Nephron progenitor cell (in vitro differentiated cells): Measurements from ENCODE around the gene ITPR1.

Experiments
- DNase-seq: peaks from one replicate; pipeline ENCODE4 v3.0.0; 2021
- H3K27ac Mint-ChIP-seq: 2 replicates; pipeline ENCODE4 v1.8.0; 2021; ENCODE audit warnings: mild to moderate bottlenecking, moderate library complexity, mixed read lengths
- H3K27me3 Mint-ChIP-seq: 2 replicates; pipeline ENCODE4 v1.8.0; 2021; ENCODE audit warnings: mild to moderate bottlenecking, low read depth, mixed read lengths; ENCODE audit not compliant: poor library complexity
- H3K36me3 Mint-ChIP-seq: 2 replicates; pipeline ENCODE4 v1.8.0; 2021; ENCODE audit warnings: low read depth, mixed read lengths
- H3K4me1 Mint-ChIP-seq: 2 replicates; pipeline ENCODE4 v1.8.0; 2021; ENCODE audit warnings: mixed read lengths
- H3K4me3 Mint-ChIP-seq: 2 replicates; pipeline ENCODE4 v1.8.0; 2021; ENCODE audit warnings: mild to moderate bottlenecking, moderate library complexity, mixed read lengths
- H3K9me3 Mint-ChIP-seq: 2 replicates; pipeline ENCODE4 v1.8.0; 2021; ENCODE audit warnings: mild to moderate bottlenecking, moderate library complexity, mixed read lengths
- TF ChIP-seq, protein P1 (sequence below): fragments of 200-600 bp; sonication (generic); IDR thresholded peaks from 2 replicates; pipeline ENCODE4 v1.5.0; 2021; ENCODE audit warnings: antibody characterized with exemption

Gene ITPR1

DNA sequence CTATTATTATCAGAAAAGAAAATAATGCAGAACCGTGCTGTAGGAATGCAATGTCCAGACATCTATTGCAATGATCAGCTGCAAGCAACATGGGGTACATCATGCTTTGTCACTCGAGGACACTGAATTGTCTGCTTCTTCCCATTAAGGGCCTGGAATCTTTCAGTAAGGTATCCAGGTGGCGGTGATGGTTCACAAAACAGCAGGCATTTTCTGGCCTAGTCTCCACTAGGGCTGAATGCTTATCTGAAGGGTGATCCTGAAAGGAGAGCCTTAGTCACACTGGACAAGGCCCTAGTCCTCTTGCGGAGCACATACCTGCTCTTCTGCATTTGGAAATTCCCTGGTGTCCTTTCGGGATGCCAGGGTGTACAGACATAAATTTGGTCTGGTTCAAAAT lies 21.2 kb downstream of the ITPR1 start:
- H3K4me3 Mint-ChIP-seq: no peak overlapping the region
- peaks cover 99% of the 10 kb centered on the region for H3K4me1 Mint-ChIP-seq
- no peaks in the 10 kb centered on the region for H3K27me3 Mint-ChIP-seq
- peaks cover 39% of the 10 kb centered on the region for H3K36me3 Mint-ChIP-seq
- DNase-seq: no peak
- TF ChIP-seq, protein P1, sequence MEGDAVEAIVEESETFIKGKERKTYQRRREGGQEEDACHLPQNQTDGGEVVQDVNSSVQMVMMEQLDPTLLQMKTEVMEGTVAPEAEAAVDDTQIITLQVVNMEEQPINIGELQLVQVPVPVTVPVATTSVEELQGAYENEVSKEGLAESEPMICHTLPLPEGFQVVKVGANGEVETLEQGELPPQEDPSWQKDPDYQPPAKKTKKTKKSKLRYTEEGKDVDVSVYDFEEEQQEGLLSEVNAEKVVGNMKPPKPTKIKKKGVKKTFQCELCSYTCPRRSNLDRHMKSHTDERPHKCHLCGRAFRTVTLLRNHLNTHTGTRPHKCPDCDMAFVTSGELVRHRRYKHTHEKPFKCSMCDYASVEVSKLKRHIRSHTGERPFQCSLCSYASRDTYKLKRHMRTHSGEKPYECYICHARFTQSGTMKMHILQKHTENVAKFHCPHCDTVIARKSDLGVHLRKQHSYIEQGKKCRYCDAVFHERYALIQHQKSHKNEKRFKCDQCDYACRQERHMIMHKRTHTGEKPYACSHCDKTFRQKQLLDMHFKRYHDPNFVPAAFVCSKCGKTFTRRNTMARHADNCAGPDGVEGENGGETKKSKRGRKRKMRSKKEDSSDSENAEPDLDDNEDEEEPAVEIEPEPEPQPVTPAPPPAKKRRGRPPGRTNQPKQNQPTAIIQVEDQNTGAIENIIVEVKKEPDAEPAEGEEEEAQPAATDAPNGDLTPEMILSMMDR: no peak
- H3K9me3 Mint-ChIP-seq: no peaks in the 10 kb centered on the region
- H3K27ac Mint-ChIP-seq: no peak overlapping the region

DNA sequence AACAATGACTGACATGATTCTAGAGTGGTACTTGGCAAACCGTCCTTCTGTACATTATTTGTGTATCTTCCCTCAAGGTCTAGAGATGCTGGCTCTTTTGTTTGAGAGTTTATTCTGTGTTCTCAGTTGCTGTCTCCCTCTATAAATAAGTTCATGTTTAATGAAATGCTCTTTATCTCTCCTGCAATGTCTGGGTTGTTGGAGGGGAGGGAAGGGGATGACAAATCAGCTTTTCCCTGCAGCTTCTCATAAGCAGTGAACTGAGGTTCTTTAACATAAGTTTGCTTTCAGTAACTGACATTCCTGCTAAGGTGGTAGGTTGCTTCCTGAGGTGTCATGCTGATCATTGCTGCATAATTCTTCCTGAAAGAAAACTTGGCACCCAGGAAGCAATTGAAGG lies 21.8 kb downstream of the ITPR1 start:
- H3K27me3 Mint-ChIP-seq: no peaks in the 10 kb centered on the region
- TF ChIP-seq, protein P1: no peak

GRCh38 chr3:4515916-4516579 lies 22.9 kb downstream of the ITPR1 start:
- peaks cover 98% of the 10 kb centered on the region for H3K4me1 Mint-ChIP-seq
- peaks cover 2% of the 10 kb centered on the region for H3K27me3 Mint-ChIP-seq
- peaks cover 39% of the 10 kb centered on the region for H3K36me3 Mint-ChIP-seq
- H3K27ac Mint-ChIP-seq: peak overlapping the region; percentile 13
- TF ChIP-seq, protein P1: no peak
- H3K4me3 Mint-ChIP-seq: peak overlapping the region; percentile 66
- H3K9me3 Mint-ChIP-seq: no peaks in the 10 kb centered on the region
- DNase-seq: no peak

More for the DNA sequence above, 21.8 kb downstream of the ITPR1 start:
- peaks cover 99% of the 10 kb centered on the region for H3K4me1 Mint-ChIP-seq
- H3K9me3 Mint-ChIP-seq: no peaks in the 10 kb centered on the region
- H3K4me3 Mint-ChIP-seq: peak overlapping the region; percentile 41
- peaks cover 39% of the 10 kb centered on the region for H3K36me3 Mint-ChIP-seq
- H3K27ac Mint-ChIP-seq: peak overlapping the region; percentile 69
- no peak for DNase-seq

- Mint-ChIP-seq H3K4me3 (peak overlapping the region; percentile 27), H3K4me1 (peaks cover 88% of the 10 kb centered on the region), H3K36me3 (peaks cover 46% of the 10 kb centered on the region), H3K9me3 (no peaks in the 10 kb centered on the region), H3K27ac (peak overlapping the region; percentile 87), H3K27me3 (peaks cover 2% of the 10 kb centered on the region)
- DNase-seq: no peak
- TF ChIP-seq, protein P1: no peak
Observed at GRCh38 chr3:4517093-4517492, 23.9 kb downstream of the ITPR1 start.

- Mint-ChIP-seq H3K27ac (peak overlapping the region; percentile 87), H3K36me3 (peaks cover 53% of the 10 kb centered on the region), H3K4me3 (peak overlapping the region; percentile 60)
Observed at GRCh38 chr3:4517643-4518311, 24.6 kb downstream of the ITPR1 start.

More at GRCh38 chr3:4517643-4518311, 24.6 kb downstream of the ITPR1 start:
- DNase-seq: no peak
- no peaks in the 10 kb centered on the region for H3K9me3 Mint-ChIP-seq
- H3K4me1 Mint-ChIP-seq: peaks cover 89% of the 10 kb centered on the region
- peaks cover 2% of the 10 kb centered on the region for H3K27me3 Mint-ChIP-seq
- TF ChIP-seq, protein P1: no peak
